Nucleus accumbens (tissue), 56 donors: Measurements from ENCODE around the gene HNRNPC.
"Not testable (repeated sequence)": the region's sequence is repeated elsewhere in the genome, so short reads cannot be mapped to it uniquely, and the experiment has no call there.

Experiments used
- DNase-seq, 56 donors: peaks; one replicate each; lab custom pipeline; 2025; lab: John Stamatoyannopoulos, UW

Gene HNRNPC

DNA sequence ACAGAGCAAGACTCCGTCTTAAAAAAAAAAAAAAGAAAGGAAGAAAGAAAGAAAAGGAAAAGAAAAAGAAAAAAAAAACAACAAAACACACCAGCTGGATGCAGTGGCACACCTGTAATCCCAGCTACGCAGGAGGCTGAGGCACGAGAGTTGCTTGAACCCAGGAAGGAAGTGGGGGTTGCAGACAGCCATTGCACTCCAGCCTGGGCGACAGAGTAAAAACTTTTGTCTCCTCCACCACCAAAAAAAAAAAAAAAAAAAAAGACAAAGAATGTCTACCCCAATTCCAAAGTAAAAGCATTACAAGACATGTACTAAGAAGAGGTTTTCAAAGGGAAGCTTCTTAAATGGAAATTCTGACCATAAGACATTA is 53.4 kb downstream of the HNRNPC start:
- DNase-seq = no peak

DNA sequence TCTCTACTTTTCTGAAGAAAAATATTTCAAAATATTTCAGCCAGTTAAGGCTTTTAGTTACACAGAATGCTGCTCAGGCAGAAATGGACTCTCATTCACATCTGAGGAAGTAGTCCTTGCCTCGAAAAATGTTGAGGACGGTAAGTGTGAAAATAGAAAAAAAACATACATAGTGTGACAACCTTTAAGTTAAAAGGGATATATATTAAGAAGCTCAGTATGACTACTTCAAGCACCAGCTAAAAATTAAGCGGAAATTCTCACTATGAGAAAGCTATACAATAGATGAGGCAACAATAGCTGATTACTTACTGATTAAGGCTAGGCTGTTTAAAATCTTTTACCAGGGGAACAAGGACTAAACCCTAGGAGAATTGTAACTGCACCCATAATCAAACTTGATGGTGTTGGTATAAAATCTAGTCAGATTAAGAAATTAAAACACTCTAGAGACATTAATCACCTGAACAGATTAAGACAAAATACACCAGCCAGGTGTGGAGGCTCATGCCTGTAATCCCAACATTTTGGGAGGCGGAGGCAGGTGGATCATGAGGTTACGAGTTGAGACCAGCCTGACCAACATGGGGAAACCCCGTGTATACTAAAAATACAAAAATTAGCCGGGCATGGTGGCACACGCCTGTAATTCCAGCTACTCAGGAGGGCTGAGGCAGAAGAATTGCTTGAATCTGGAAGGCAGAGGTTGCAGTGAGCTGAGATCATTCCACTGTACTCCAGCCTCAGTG is 53.9 kb downstream of the HNRNPC start:
- DNase-seq = no peak

DNA sequence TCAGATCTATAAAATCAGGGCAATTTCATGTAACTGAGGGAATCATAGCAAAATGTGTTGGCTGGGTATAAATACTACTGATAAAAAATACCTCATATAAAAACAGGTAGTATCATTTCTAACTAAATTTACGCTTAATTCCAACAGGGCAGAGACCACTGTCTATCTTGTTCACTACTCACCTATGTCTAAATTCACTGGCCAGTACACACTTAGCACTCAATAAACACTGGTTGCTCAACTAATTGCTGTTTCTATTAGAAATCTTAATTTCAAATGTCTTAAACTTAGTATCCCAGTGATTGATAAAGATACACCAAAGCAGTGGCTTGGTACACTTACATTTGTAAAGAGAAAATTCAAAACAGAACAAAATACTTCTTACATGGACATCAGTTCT is 55.6 kb downstream of the HNRNPC start:
- DNase-seq = no peak

DNA sequence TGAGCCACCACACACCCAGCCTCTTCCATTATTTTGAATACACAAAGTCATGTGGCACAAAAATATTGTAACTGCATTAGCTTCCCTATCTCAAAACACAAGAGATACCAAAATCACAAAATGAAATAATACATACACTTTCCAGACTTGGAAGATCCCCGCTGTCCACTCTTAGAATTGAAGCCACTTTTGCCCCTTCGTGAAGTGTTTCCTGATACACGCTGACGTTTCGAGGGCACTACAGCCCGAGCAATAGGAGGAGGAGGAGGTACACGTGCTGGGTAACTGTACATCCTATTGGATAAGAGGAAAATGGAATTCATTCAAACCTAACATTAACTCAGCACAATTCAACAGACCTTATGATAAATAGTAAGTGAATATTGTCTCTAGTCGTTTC is 56.4 kb downstream of the HNRNPC start:
- DNase-seq = not testable (repeated sequence)

DNA sequence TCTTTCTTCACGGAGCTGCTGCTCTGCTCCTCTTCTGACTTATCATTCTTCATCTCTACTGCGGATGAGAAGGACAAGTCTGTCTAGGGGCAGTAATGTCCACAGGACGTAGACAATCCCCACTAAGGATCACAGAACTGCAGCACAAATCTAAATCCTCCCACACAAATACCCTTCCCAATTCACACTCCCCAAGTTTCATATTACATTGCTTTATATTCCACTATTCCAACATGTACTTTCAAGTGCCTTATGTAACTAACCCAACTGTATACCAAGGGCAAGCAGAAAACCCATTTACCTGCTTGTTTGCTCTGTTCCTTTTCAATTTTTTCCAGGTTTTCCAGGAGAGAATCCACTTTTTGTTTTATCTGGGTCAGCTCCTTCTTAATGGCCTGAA is 57.7 kb downstream of the HNRNPC start:
- no peak for DNase-seq

DNA sequence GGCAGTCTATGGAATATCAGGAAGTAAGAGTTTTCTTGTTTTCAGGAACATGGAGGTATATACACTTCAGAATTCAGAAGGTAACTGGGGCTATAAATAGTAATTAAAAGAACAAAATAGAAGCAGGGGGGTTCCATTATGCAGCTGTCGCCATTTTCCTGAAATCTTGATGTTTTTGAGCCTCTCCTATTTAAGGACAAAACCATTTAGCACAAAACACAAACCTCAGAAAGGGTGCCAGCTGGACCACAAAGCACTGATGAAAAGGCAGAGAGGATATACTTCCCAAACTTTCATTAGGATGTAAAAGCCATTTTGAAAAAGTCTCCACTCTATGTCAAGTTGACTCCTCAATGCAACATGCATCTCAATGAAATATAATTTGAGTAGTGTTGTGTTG is 59.2 kb downstream of the HNRNPC start:
- no peak for DNase-seq

DNA sequence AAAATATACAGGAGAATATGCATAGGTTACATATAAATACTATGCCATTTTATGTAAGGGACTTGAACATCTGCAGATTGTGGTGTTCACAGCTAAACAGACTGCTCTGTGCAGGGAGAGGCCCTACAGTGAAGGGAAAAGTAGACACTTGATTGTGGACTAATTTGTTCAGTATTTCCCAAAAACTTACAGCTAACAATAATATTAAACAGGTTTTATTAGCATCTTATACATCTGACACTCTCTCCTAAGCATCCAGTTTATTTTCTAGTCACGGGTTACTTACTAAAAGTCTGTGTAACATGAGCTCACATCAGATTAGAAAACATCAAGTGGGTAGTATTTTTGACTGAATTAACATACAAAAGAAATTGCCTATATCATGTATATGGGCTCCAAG is 60.1 kb downstream of the HNRNPC start:
- DNase-seq = no peak

DNA sequence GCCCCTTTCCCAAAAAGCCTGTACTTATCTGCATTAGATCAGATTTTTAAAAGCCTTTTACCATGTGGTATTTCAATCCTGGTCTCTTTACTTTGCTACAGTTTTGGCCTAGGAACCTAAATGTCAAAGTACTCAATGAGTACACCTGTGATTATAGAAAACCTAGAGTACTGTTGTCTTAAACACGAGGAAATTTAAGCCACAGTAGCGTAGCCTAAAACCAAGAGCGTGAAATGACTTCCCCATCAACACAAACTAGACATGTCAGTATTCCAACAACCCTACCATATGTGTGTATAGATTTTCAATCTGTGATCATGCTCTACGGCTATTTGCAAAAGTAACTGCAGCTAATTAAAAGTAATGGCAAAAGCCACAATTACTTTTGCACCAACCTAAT is 60.7 kb downstream of the HNRNPC start:
- no peak for DNase-seq

DNA sequence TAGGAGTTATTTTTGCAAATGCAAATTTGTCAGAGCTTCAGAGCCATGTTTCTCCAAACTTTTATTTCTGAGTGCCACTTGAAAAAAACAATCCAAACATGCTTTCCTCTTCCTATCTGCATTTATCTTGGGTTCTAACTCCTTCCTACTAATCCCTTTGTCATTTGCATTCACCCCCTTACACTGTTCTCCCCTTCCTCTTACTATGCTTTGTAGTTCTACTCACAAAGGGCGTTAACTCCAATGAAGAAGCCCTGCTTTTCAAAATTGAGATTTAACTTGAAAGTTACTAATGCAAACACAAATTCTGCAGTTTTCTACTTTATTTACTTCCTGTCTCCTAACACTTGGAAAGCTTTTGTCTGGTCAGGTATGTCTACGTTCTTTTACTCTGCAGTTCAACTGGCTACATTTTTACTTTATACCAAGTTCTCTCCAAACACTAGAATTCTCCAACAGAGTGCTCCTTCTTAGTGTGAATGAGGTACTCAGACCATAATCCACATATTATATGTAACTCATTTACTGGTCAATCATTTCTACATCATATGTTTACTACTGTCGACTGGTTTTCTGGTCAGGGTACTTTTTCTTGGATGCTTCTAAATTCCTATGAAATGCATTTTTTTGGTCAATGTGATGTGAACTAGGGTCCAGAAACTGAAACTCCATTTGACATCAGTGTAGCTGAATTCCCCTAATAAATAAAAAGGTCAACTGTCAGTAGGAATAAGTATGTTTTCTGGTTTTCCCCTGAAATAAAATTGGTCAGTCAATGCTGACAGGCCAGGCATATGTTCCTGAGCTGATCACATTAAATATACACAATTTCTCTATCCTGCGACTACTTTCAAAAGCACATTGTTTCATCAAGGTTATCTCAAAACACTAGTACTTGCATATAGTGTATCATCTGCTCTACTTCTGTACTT is 62.2 kb downstream of the HNRNPC start:
- no peak for DNase-seq

DNA sequence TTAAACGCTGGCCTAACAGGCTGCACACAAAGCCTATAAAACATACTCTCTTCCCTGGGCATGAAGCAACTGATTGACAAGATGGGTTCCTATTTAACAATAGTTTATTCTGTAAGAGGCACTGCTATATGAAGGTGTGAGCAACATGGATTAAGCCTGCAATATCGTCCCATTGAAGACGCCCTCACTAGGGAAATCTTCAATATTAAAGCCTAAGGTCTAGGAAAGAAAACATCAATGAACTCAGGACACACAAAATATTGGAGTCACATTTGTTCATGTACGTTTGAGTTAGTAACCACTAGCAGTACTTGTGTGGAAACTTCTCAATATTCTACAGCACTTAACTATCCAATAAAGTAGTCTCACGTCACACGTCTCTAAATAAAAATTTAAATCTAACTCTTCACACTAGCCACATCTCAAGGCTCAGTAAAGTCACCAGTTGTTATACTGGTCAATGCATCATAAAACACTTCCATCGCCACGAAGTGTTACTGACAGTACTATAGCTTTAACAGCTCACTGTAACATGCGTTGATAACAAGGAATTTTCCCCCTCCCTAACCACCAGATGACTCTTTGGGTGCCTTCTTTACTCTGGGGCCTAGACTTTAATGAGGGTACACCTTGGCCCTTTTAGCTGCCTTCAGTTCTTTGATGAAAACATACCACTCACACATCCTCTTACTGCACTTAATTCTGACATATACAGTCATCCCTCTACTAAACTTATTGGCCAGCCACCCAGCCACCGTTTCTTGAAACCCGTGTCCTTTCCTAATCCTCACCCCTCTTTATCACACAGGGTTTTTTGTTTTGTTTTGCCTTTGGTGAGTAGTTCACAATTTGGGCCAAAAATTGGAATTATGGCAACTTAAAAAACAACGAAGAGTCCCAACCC is 63.3 kb downstream of the HNRNPC start:
- no peak for DNase-seq

DNA sequence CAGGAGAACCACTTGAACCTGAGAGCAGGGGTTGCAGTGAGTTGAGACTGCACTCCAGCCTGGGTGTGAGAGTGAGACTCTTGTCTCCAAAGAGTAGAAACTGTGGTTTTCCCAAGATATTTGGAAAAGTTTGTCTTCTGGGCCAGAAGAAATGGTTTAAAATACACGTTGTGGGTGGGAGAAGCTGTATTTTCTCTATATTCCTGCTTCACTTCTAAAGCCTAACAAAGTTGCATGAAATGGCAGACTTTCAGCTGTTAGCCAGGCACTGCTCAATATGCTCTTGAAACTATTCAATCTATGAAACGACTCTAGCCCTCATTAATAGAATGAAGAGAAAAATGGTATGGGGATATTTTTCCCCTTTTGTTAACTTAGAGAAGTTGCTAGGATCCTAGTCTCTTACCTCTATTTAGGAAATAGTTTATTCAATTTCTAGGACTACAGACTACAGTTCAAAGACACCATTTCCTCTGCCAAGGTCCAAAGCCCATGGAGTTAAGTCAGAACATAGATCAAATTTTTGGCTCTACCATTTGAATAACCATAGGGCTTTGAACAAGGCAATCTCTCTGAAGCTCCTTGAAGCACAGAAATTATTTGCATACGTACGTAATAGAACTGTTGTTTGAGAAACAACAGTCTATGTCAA is 64.1 kb downstream of the HNRNPC start:
- no peak for DNase-seq

DNA sequence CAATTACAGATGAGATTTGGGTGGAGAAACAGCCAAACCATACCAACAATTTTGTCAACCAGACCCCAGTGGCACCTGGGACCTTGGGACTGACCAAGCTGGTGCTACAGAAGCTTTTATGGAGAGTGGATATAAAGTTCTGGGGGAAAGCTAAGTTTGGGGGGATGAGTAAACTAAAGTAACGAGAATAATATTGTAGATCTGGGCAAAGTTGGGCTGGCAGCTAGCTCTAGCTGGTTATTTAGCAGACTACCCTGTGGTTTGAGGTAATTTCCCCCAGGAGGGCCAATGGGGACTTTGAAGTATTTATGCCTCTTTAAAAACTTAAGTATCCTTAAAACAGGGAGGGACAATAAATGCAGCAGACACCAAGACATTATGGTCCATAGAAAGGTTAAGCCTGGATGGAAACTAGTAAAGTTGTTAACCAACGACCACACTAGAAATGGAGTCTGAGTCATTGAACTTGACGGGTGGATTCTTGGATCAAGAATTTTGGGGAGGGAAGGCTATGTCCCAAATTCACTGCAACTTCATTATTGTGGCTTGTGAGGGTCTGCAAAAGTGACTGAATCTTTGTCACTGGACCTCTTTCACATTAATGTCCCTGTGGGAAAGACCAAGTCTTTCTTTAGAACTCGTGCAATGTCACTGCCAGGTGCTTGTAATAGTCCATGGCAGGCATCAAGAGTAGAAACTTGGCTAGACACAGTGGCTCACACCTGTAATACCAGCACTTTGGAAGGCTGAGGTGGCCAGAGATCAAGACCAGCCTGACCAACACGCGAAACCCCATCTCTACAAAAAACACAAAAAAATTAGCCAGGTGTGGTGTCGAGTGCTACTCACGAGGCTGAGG is 64.8 kb downstream of the HNRNPC start:
- no peak for DNase-seq

DNA sequence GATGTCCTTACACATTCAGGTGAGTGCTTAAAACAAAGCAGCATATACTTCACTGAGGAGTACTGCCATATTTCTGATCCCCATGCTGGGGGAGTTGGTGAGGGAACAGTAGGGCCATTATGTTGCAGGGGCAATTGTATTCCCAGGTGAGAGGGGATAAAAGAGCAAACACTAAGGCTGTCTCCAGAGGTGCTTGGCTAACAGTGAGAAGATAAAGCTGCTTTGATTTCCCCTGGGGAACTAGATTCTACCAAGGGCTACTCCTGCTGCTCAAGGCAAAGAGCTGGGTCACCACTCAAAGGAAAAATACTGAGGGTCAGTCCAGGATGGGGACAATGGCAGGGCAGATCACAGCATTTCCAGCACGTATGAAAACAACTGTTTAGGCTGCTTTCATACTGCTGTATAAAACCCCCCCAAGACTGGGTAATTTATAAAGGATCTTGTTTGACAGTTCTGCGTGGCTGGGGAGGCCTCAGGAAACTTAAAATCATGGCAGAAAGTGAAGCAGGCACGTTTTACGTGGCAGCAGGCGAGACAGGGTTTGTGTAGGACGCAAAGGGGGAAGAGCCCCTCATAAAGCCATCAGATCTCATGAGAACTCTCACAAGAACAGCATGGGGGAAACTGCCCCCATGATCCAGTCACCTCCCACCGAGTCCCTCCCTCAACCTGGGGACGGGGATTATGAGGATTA is 65.6 kb downstream of the HNRNPC start:
- no peak for DNase-seq

DNA sequence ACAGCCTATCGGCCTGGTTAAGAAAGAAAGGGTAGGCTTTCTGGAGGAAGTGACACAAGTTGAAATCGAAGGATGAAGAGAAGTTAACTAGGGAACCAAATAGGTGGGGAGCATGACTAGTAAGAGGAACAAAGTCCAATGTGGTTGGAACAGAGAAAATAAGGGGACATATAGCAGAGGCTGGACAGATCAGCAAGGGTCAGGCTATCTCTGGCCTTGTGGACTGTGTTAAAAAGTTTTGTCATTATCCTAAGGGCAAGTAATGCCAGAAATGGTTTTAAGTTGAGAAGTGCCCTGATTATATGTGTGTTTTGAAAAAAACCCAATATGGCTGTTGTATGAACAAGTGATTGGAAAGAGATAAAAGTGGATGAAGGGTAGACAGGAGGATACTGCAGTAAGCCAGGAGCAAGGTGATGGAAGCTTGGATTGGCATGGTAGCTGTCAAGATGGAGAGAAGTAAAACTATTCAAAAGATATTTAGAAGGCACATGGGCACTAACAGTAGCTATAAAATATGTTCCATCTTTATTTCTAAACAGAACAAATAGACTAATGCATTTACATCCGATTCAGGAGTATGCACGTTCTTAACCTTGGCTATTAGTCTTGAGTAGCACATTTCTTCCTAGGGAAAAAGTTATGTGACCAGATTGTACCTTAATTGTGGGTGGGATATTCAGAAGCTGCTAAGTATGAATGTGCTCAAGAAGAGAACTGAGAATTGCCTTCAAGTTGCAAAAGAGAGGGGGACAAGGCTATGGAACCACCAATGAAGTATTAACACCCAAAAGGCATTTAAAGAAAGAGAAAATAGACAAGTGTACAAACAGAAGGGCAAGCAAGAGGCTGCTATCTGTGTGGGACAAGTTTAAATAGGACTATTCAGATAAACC is 66.5 kb downstream of the HNRNPC start:
- DNase-seq = no peak

DNA sequence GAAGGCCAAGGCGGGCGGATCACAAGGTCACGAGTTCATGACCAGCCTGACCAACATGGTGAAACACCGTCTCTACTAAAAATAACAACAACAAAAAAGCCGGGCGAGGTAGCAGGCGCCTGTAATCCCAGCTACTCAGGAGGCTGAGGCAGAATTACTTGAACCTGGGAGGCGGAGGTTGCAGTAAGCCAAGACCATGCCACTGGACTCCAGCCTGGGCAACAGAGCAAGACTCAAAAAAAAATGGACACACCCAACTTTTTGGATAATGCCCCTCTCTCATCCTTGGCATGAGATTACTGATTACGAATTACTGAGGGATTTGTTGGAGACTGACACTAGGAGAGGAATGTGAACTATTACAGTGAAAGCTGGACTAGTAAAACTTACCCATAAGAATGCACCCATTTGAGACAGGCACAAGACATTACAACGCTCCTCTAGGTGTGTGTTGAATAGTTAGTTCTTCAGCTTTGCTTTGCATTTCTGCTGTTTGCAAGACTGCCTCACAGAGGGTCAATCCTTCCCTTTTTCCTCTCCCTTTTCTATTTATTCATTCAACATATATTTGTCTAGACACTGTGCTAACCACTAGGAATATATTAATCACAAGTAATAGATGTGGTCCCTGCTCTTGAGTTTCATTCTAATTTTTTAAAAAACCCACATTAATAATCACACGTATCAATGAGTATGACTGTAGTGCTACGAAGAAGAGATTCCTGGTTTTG is 67.3 kb downstream of the HNRNPC start:
- DNase-seq = no peak

DNA sequence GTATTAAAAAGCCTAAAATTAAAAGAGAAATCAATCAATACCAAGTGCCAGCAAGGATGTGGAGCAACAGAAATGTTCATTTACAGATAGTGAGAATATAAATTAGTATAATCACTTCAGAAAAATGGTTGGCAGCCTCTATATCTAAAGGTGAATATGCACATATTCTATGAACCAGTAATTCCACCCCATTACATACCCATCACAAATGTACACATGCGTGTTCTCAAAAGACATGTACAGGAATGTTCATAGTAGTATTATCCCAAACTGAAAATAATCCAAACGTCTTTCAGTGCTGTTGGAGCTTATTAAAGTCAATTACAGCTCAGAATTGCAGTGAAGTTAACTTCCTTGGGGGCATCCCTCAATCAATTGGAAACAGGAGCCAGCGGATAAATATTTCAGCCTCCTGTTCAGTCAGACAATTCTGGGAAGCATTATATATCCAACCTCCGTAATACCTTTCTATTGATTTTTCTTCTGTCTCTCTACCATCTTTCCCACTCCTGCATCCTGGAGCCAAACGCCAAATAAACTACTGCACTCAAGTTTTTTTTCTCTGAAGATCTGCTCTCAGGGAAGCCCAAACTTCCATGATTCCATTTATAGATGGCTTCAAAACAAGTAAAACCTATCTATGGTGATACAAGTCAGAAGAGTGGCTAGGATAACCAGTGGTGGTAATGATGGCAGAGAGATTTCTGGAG is 68.3 kb downstream of the HNRNPC start:
- DNase-seq = no peak
